CD4-positive, CD25-positive, alpha-beta regulatory T cell (primary cell): ENCODE measurements around the gene NECTIN3. TPM values are rescaled to one million over a fixed set of nuclear protein-coding genes. Genes with fewer than 3 reads are reported as not detected.

Experiments
- ATAC-seq, 2 donors: fragments of 150-1000 bp; cut with Tn5 transposase; one replicate each; pipeline ENCODE4 v1.10.0; 2021; ENCODE audit warnings: low read depth in 2 of 2, moderate number of reproducible peaks in 2 of 2, moderate library complexity in 1 of 2
- DNase-seq, 3 donors: peaks; one replicate each; pipeline versions ENCODE4 v3.0.0 to v3.0.0-alpha.2; 2012 to 2022; ENCODE audit warnings: mixed read lengths in 1 of 3
- H3K27ac ChIP-seq: one replicate; pipeline ENCODE4 v1.7.0; 2013; ENCODE audit warnings: mild to moderate bottlenecking, low read length; ENCODE audit not compliant: insufficient read depth, poor library complexity, severe bottlenecking
- H3K27me3 ChIP-seq: one replicate; pipeline ENCODE4 v1.7.0; 2013; ENCODE audit warnings: low read length; ENCODE audit not compliant: control insufficient read depth, insufficient read depth
- H3K36me3 ChIP-seq: one replicate; pipeline ENCODE4 v1.7.0; 2013; ENCODE audit warnings: mild to moderate bottlenecking, low read length, moderate library complexity; ENCODE audit not compliant: control insufficient read depth, insufficient read depth
- H3K4me1 ChIP-seq: 2 replicates; pipeline ENCODE4 v1.7.0; 2013; ENCODE audit warnings: mild to moderate bottlenecking, low read length; ENCODE audit not compliant: insufficient read depth, control insufficient read depth, poor library complexity, severe bottlenecking
- H3K4me3 ChIP-seq: one replicate; pipeline ENCODE4 v1.7.0; 2013; ENCODE audit warnings: low read depth, mild to moderate bottlenecking, low read length, moderate library complexity
- H3K9me3 ChIP-seq, 2 experiments: 1 replicate in 1 of 2; 2 replicates in 1 of 2; pipeline ENCODE4 v1.7.0; 2013; ENCODE audit warnings: low read length in 2 of 2, mild to moderate bottlenecking in 1 of 2, moderate library complexity in 1 of 2; ENCODE audit not compliant: control insufficient read depth in 2 of 2
- H3K27ac Mint-ChIP-seq, 3 donors: one replicate each; pipeline ENCODE4 v1.8.0; 2020 to 2022; ENCODE audit warnings: mild to moderate bottlenecking in 3 of 3, mixed read lengths in 3 of 3, moderate library complexity in 2 of 3
- H3K27me3 Mint-ChIP-seq: one replicate; pipeline ENCODE4 v1.8.0; 2022; ENCODE audit warnings: mild to moderate bottlenecking, mixed read lengths
- H3K36me3 Mint-ChIP-seq: one replicate; pipeline ENCODE4 v1.8.0; 2020; ENCODE audit warnings: mixed read lengths
- H3K4me1 Mint-ChIP-seq, 4 donors: one replicate each; pipeline ENCODE4 v1.8.0; 2020 to 2022; ENCODE audit warnings: mixed read lengths in 4 of 4, mild to moderate bottlenecking in 1 of 4
- H3K4me3 Mint-ChIP-seq, 4 donors: one replicate each; pipeline ENCODE4 v1.8.0; 2020 to 2022; ENCODE audit warnings: mild to moderate bottlenecking in 4 of 4, mixed read lengths in 4 of 4, moderate library complexity in 3 of 4
- H3K9me3 Mint-ChIP-seq, 7 donors: one replicate each; pipeline ENCODE4 v1.8.0; 2020 to 2022; ENCODE audit warnings: mixed read lengths in 7 of 7, mild to moderate bottlenecking in 3 of 7, moderate library complexity in 2 of 7
- polyA plus RNA-seq, 4 donors: library from polyadenylated mRNA; unstranded; fragments of 300-500 nt; fragmentation: Illumina TruSeq; gene quantifications; one replicate each; pipeline ENCODE4 v1.2.3, GENCODE V29; 2021
- total RNA-seq: library from RNA; stranded (reverse); gene quantifications from one replicate; pipeline ENCODE4 v1.2.3, GENCODE V29; 2022

Gene NECTIN3
- total and polyA plus RNA-seq, 5 donors from 2014 or later = 0.33 to 3.1 (median 0.50) TPM

GRCh38 chr3:111210003-111210711 is 138.5 kb downstream of the NECTIN3 start:
- Mint-ChIP-seq H3K27ac (no peak overlapping the region), H3K4me3 (no peak overlapping the region), H3K36me3 (no peaks in the 10 kb centered on the region), H3K4me1 (no peaks in the 10 kb centered on the region), H3K9me3 (no peaks in the 10 kb centered on the region), H3K27me3 (no peaks in the 10 kb centered on the region)
- Histone ChIP-seq H3K9me3 (no peaks in the 10 kb centered on the region), H3K27ac (no peak overlapping the region), H3K27me3 (no peaks in the 10 kb centered on the region), H3K4me1 (no peaks in the 10 kb centered on the region), H3K36me3 (no peaks in the 10 kb centered on the region), H3K4me3 (no peak overlapping the region)
- no peak for DNase-seq
- ATAC-seq = no peak

DNA sequence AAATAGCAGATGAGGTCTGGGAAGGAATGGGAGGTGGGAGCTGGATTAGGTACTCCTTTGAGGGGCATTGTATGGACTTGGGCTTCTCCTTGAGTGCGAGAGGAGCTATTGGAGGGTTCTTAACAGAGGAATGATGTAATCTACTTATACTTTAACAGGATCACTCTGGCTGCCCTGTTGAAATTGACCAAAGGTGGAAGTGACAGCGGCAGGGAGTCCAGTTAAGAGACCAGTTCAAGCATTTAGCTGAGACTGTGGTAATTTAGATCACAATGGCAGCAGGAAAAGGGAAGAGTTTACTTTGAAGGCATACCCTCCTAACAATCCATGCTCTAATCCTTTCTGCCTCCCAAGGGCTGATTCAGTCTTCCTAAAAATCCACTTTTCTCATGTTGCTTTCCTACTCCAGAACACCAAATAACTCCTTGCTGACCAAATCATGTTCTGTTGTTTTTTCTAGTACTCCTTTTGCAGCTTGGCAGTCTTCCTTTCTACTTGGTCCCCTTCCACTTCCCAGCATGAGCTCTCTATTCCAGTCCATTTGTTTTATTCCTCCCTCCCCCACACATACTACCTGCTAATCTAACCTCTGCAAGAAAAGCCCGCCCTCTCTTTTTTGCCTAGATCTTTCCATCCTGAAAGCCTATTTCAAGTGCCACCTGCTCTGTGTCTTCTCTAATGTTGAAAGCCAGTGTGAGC is 139.4 kb downstream of the NECTIN3 start:
- Histone ChIP-seq H3K27ac (no peak overlapping the region), H3K4me3 (no peak overlapping the region), H3K9me3 (no peaks in the 10 kb centered on the region), H3K4me1 (no peaks in the 10 kb centered on the region), H3K36me3 (no peaks in the 10 kb centered on the region), H3K27me3 (no peaks in the 10 kb centered on the region)
- no peaks in the 10 kb centered on the region for H3K36me3 Mint-ChIP-seq
- peaks cover 5% of the 10 kb centered on the region for H3K27me3 Mint-ChIP-seq
- no peak for DNase-seq
- H3K9me3 Mint-ChIP-seq = no peaks in the 10 kb centered on the region
- no peak overlapping the region for H3K4me3 Mint-ChIP-seq
- no peak for ATAC-seq
- H3K4me1 Mint-ChIP-seq = no peaks in the 10 kb centered on the region
- no peak overlapping the region for H3K27ac Mint-ChIP-seq

GRCh38 chr3:111212511-111212910 is 140.9 kb downstream of the NECTIN3 start:
- DNase-seq (no peak), ATAC-seq (no peak)
- no peaks in the 10 kb centered on the region for H3K9me3 Mint-ChIP-seq
- no peaks in the 10 kb centered on the region for H3K9me3 ChIP-seq
- H3K4me1 ChIP-seq = no peaks in the 10 kb centered on the region
- H3K36me3 ChIP-seq = no peaks in the 10 kb centered on the region
- H3K4me1 Mint-ChIP-seq = no peaks in the 10 kb centered on the region
- H3K27me3 Mint-ChIP-seq = peaks cover 5% of the 10 kb centered on the region
- H3K27me3 ChIP-seq = no peaks in the 10 kb centered on the region
- no peak overlapping the region for H3K4me3 Mint-ChIP-seq
- H3K4me3 ChIP-seq = no peak overlapping the region
- H3K36me3 Mint-ChIP-seq = no peaks in the 10 kb centered on the region
- no peak overlapping the region for H3K27ac ChIP-seq
- H3K27ac Mint-ChIP-seq = no peak overlapping the region

- H3K27me3 ChIP-seq = no peaks in the 10 kb centered on the region
- no peaks in the 10 kb centered on the region for H3K9me3 ChIP-seq
- no peaks in the 10 kb centered on the region for H3K4me1 Mint-ChIP-seq
- H3K36me3 Mint-ChIP-seq = no peaks in the 10 kb centered on the region
- ATAC-seq (no peak), DNase-seq (no peak)
- H3K4me1 ChIP-seq = no peaks in the 10 kb centered on the region
- H3K27ac ChIP-seq = no peak overlapping the region
- no peaks in the 10 kb centered on the region for H3K9me3 Mint-ChIP-seq
- no peak overlapping the region for H3K4me3 Mint-ChIP-seq
- no peaks in the 10 kb centered on the region for H3K36me3 ChIP-seq
- H3K27me3 Mint-ChIP-seq = peaks cover 5% of the 10 kb centered on the region
- H3K4me3 ChIP-seq = no peak overlapping the region
- H3K27ac Mint-ChIP-seq = no peak overlapping the region
These were observed 143.9 kb downstream of the NECTIN3 start for GRCh38 chr3:111215481-111215880.

- no peak for ATAC-seq
- Histone ChIP-seq H3K36me3 (no peaks in the 10 kb centered on the region), H3K4me3 (no peak overlapping the region), H3K4me1 (no peaks in the 10 kb centered on the region), H3K27me3 (no peaks in the 10 kb centered on the region), H3K27ac (no peak overlapping the region), H3K9me3 (no peaks in the 10 kb centered on the region)
- Mint-ChIP-seq H3K27me3 (peaks cover 5% of the 10 kb centered on the region), H3K36me3 (no peaks in the 10 kb centered on the region), H3K9me3 (no peaks in the 10 kb centered on the region), H3K27ac (no peak overlapping the region), H3K4me3 (no peak overlapping the region), H3K4me1 (no peaks in the 10 kb centered on the region)
- DNase-seq = no peak
These were observed 147.0 kb downstream of the NECTIN3 start for GRCh38 chr3:111218615-111219014.

DNA sequence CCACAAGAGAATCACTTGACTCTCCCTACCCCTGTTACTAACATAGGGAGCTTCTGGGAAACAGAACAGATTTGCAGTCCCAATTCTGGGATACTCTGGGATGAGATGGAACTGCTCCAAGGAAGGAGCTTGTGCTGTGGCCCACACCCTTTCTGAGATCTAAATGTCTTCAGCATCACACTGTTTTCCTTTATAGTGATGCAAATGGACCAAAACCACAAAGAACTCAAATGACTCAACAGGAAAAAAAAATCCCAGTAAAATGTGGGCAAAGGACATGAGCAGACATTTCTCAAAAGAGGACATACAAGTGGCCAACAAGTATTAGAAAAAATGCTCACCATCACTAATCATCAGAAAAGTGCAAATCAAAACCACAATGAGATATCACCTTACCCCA is 155.6 kb downstream of the NECTIN3 start:
- Mint-ChIP-seq H3K9me3 (peaks cover 0 to 8% (median 5%) of the 10 kb centered on the region in 7 donors), H3K27ac (no peak overlapping the region), H3K4me3 (no peak overlapping the region), H3K4me1 (no peaks in the 10 kb centered on the region), H3K36me3 (no peaks in the 10 kb centered on the region), H3K27me3 (peaks cover 5% of the 10 kb centered on the region)
- no peak for ATAC-seq
- Histone ChIP-seq H3K4me3 (no peak overlapping the region), H3K9me3 (no peaks in the 10 kb centered on the region), H3K36me3 (no peaks in the 10 kb centered on the region), H3K27ac (no peak overlapping the region), H3K4me1 (no peaks in the 10 kb centered on the region), H3K27me3 (no peaks in the 10 kb centered on the region)
- DNase-seq = no peak

DNA sequence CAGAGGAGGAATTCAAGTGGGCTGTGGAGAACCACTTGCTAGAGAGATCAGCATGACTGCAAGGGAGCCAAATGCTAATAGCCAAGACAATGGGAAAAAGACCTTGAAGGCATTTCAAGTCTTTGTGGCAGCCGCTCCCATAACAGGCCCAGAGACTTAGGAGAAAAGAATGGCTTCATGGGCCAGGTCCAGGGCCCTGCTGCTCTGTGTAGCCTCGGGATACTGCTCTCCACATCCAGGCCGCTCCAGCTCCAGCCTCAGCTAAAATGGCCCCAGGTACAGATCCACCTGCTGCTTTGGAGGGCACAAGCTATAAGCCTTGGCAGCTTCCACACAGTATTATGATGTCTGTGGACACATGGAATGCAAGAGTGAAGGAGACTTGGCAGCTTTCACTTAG is 157.7 kb downstream of the NECTIN3 start:
- Mint-ChIP-seq H3K27ac (no peak overlapping the region), H3K36me3 (no peaks in the 10 kb centered on the region), H3K27me3 (no peaks in the 10 kb centered on the region), H3K9me3 (peaks cover 0 to 8% (median 5%) of the 10 kb centered on the region in 7 donors), H3K4me1 (no peaks in the 10 kb centered on the region), H3K4me3 (no peak overlapping the region)
- ATAC-seq (no peak), DNase-seq (no peak)
- H3K27ac ChIP-seq = no peak overlapping the region
- H3K9me3 ChIP-seq = no peaks in the 10 kb centered on the region
- H3K4me1 ChIP-seq = no peaks in the 10 kb centered on the region
- no peaks in the 10 kb centered on the region for H3K27me3 ChIP-seq
- no peak overlapping the region for H3K4me3 ChIP-seq
- no peaks in the 10 kb centered on the region for H3K36me3 ChIP-seq
